ENCODE data around the gene POU3F4. TPM values are rescaled to one million over a fixed set of nuclear protein-coding genes. Genes with fewer than 3 reads are reported as not detected.
A peak's percentile ranks its signal among the peaks of the same experiment; 100 is the strongest.

The POU3F4 gene
- total and polyA plus RNA-seq, 7 donors, result 0.06 to 0.71 (median 0.30) TPM; not detected in 3

DNA sequence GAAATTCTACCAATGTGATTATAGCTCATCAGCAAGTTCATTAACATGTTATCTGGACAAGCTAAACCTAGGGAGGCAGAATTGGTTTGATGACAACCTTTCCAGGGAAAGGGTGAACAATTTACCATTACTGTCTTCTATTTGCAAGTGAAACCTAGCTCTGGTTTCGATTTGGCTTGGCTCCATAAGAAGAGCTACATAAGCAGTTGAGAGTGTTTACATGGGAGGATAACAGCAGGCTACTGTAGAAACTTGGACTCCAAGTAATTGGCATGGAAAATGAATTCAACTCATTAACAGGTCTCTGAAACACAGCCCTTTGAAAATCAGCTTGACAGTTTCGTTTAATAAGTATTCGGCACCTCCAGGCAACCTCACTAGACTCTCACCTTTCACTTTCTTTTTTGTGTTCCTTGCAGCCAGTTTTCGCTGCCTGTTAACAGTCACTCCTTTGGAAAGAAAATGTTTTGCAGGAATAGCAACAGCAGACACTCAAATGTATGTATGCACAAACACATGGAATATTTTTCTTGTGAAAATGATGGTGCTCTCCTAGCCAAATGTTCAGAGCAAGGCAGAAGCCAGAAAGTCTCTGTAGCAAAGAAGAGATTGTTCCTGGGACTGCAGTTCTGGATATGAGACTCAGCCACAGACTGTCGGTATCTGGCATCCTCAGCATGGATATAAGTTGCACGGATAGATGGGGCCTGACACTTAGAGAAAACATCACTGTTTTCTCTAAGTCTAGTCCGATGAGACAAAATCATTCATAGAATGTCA is 27.5 kb downstream of the POU3F4 start:
- H3K4me1 ChIP-seq, result peaks cover 0 to 4% (median 0%) of the 10 kb centered on the region in 4 donors
- no peak for TF ChIP-seq POLR2A (IDR thresholded peaks at IDR 0.05)
- TF ChIP-seq POLR2AphosphoS5 (IDR thresholded peaks at IDR 0.05), result no peak
- TF ChIP-seq, protein P1, sequence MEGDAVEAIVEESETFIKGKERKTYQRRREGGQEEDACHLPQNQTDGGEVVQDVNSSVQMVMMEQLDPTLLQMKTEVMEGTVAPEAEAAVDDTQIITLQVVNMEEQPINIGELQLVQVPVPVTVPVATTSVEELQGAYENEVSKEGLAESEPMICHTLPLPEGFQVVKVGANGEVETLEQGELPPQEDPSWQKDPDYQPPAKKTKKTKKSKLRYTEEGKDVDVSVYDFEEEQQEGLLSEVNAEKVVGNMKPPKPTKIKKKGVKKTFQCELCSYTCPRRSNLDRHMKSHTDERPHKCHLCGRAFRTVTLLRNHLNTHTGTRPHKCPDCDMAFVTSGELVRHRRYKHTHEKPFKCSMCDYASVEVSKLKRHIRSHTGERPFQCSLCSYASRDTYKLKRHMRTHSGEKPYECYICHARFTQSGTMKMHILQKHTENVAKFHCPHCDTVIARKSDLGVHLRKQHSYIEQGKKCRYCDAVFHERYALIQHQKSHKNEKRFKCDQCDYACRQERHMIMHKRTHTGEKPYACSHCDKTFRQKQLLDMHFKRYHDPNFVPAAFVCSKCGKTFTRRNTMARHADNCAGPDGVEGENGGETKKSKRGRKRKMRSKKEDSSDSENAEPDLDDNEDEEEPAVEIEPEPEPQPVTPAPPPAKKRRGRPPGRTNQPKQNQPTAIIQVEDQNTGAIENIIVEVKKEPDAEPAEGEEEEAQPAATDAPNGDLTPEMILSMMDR (IDR thresholded peaks at IDR 0.05), result no peak
- TF ChIP-seq EP300 (IDR thresholded peaks at IDR 0.05), result no peak
- no peaks in the 10 kb centered on the region for H3K27me3 ChIP-seq
- H3K36me3 ChIP-seq, result no peaks in the 10 kb centered on the region
- WGBS, 2 donors, result 32 to 49% methylated on average over 7 of the region's 7 CpGs
- DNase-seq, result no peak
- peak overlapping the region; percentile 14 to 40 (median 34) for H3K4me3 ChIP-seq
- intact Hi-C loops (cut with DNase I), result no loop called here
- H3K9me3 ChIP-seq, result no peaks in the 10 kb centered on the region
- H3K27ac ChIP-seq, result peak overlapping the region in 2 of 4 donors; percentile 8 to 60
